GM23338 (cell line): Measurements from ENCODE around the gene GNA12.

Experiments used
- CREB1 ChIP-seq: fragments of 250-450 bp; sonication (Bioruptor Pico); IDR thresholded peaks from 2 replicates; pipeline ENCODE4 v1.5.0; 2020; ENCODE audit warnings: low read depth, mild to moderate bottlenecking, moderate library complexity
- CTCF ChIP-seq, 2 experiments: fragments of 200-600 bp in 1 of 2; sonication (generic) in 1 of 2; conservative IDR thresholded peaks; 2 replicates each; pipeline versions ENCODE4 v1.5.1 to v1.6.1; 2016 to 2017; ENCODE audit warnings: antibody characterized with exemption in 2 of 2, low read depth in 2 of 2, mild to moderate bottlenecking in 2 of 2, moderate library complexity in 1 of 2
- ETS1 ChIP-seq: IDR thresholded peaks from 2 replicates; pipeline ENCODE4 v1.6.1; 2016; ENCODE audit warnings: antibody characterized with exemption
- EZH2 ChIP-seq: fragments of 200-600 bp; sonication (generic); IDR thresholded peaks from one replicate; pipeline ENCODE4 v1.8.0; 2017; ENCODE audit warnings: antibody characterized with exemption, mild to moderate bottlenecking, low read depth; ENCODE audit not compliant: unreplicated experiment
- EZH2phosphoT487 ChIP-seq: fragments of 200-600 bp; sonication (generic); IDR thresholded peaks from one replicate; pipeline ENCODE4 v1.8.1; 2018; ENCODE audit warnings: antibody characterized with exemption; ENCODE audit not compliant: unreplicated experiment
- JUNB ChIP-seq: IDR thresholded peaks from one replicate; pipeline ENCODE4 v1.6.1; 2016; ENCODE audit warnings: antibody characterized with exemption; ENCODE audit not compliant: unreplicated experiment
- POLR2AphosphoS5 ChIP-seq: IDR thresholded peaks from 2 replicates; pipeline ENCODE4 v1.6.1; 2016; ENCODE audit warnings: antibody characterized with exemption, low read depth
- REST ChIP-seq: IDR thresholded peaks from one replicate; pipeline ENCODE4 v1.6.1; 2018; ENCODE audit warnings: antibody characterized with exemption; ENCODE audit not compliant: unreplicated experiment
- STAT1 ChIP-seq: IDR thresholded peaks from one replicate; pipeline ENCODE4 v1.6.1; 2016; ENCODE audit warnings: antibody characterized with exemption; ENCODE audit not compliant: unreplicated experiment

GRCh38 chr7:2735744-2736143, 108.4 kb downstream of the GNA12 start:
- TF ChIP-seq CTCF (conservative IDR thresholded peaks at IDR 0.05; ENCODE audit: low read depth in 2 of 2) (no peak), REST (no peak), ETS1 (no peak), EZH2phosphoT487 (no peak), EZH2 (no peak), STAT1 (no peak), POLR2AphosphoS5 (no peak), JUNB (no peak), CREB1 (CRISPR knock-in tag) (no peak)
